OCI-LY3 (cell line): ENCODE data around the gene IL9.

Experiments
- EZH2phosphoT487 ChIP-seq: fragments of 200-600 bp; shearing (Covaris generic); IDR thresholded peaks from 2 replicates; pipeline ENCODE4 v1.6.1; 2018; ENCODE audit warnings: antibody characterized with exemption, mixed run types, low read depth
- TF ChIP-seq, protein P1 (sequence below): fragments of 200-600, 300-600 bp; sonication (generic); IDR thresholded peaks from 2 replicates; pipeline ENCODE4 v1.5.1; 2014; ENCODE audit warnings: antibody characterized with exemption, low read length, low read depth

- TF ChIP-seq, protein P1, sequence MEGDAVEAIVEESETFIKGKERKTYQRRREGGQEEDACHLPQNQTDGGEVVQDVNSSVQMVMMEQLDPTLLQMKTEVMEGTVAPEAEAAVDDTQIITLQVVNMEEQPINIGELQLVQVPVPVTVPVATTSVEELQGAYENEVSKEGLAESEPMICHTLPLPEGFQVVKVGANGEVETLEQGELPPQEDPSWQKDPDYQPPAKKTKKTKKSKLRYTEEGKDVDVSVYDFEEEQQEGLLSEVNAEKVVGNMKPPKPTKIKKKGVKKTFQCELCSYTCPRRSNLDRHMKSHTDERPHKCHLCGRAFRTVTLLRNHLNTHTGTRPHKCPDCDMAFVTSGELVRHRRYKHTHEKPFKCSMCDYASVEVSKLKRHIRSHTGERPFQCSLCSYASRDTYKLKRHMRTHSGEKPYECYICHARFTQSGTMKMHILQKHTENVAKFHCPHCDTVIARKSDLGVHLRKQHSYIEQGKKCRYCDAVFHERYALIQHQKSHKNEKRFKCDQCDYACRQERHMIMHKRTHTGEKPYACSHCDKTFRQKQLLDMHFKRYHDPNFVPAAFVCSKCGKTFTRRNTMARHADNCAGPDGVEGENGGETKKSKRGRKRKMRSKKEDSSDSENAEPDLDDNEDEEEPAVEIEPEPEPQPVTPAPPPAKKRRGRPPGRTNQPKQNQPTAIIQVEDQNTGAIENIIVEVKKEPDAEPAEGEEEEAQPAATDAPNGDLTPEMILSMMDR = no peak
- no peak for TF ChIP-seq EZH2phosphoT487
These were observed 46.1 kb upstream of the IL9 start for GRCh38 chr5:135941711-135942110.
